B cell (primary cell): ENCODE data around the gene ADGRF5. TPM values are rescaled to one million over a fixed set of nuclear protein-coding genes. Genes with fewer than 3 reads are reported as not detected.

Source experiments
- ATAC-seq: fragments of 200-7000 bp; cut with Tn5 transposase; one replicate; pipeline ENCODE4 v1.10.0; 2021; ENCODE audit warnings: low read depth, mild to moderate bottlenecking, moderate number of reproducible peaks, moderate library complexity
- CTCF ChIA-PET: fragments of 350-600 bp; sonication (Branson Sonifier 250); formaldehyde crosslinking; loops from one replicate; lab custom pipeline; 2021; ENCODE audit warnings: antibody characterized with exemption, inconsistent platforms; lab: Charles Lee
- POLR2A ChIA-PET: fragments of 350-600 bp; sonication (Branson Sonifier 250); formaldehyde crosslinking; loops from one replicate; lab custom pipeline; 2021; ENCODE audit warnings: antibody characterized with exemption; lab: Charles Lee
- DNase-seq: peaks from one replicate; pipeline ENCODE4 v3.0.0; 2013
- H2AFZ ChIP-seq: 2 replicates; pipeline ENCODE4 v1.6.1; 2012; ENCODE audit warnings: mild to moderate bottlenecking, low read depth, low read length; ENCODE audit not compliant: insufficient read depth, poor library complexity, severe bottlenecking
- H3K27ac ChIP-seq, 2 donors: 1 replicate in 1 of 2; 2 replicates in 1 of 2; pipeline ENCODE4 v1.5.1; 2012 to 2013; ENCODE audit warnings: low read length in 2 of 2, mild to moderate bottlenecking in 2 of 2, moderate library complexity in 1 of 2
- H3K27me3 ChIP-seq, 4 experiments: fragments of 200-600 bp in 1 of 4; sonication (generic) in 1 of 4; replicated peaks in 1 of 4; 1 replicate in 2 of 4; 2 replicates in 2 of 4; pipeline versions ENCODE4 v1.6.1 to v1.7.0; 2013 to 2016; ENCODE audit warnings: low read length in 3 of 4, mild to moderate bottlenecking in 2 of 4, mixed read lengths in 1 of 4, moderate library complexity in 1 of 4; ENCODE audit not compliant: insufficient read depth in 4 of 4, control insufficient read depth in 3 of 4; ENCODE audit errors: control extremely low read depth in 1 of 4
- H3K36me3 ChIP-seq, 2 experiments: replicated peaks in 1 of 2; 1 replicate in 1 of 2; 2 replicates in 1 of 2; pipeline versions ENCODE4 v1.6.1 to v1.7.1; 2013; ENCODE audit warnings: low read length in 1 of 2; ENCODE audit not compliant: insufficient read depth in 2 of 2, control insufficient read depth in 1 of 2; ENCODE audit errors: control extremely low read depth in 1 of 2, extremely low read depth in 1 of 2
- H3K4me1 ChIP-seq, 2 donors: fragments of 200-600 bp in 1 of 2; sonication (generic) in 1 of 2; 1 replicate in 1 of 2; 2 replicates in 1 of 2; pipeline versions ENCODE4 v1.5.1 to v1.6.1; 2013 to 2017; ENCODE audit warnings: low read length in 2 of 2; ENCODE audit not compliant: control insufficient read depth in 2 of 2, insufficient read depth in 2 of 2
- H3K4me2 ChIP-seq: replicated peaks from 2 replicates; pipeline ENCODE3; 2012; ENCODE audit warnings: mild to moderate bottlenecking, low read depth, low read length; ENCODE audit not compliant: poor library complexity, severe bottlenecking
- H3K4me3 ChIP-seq, 5 experiments: fragments of 200-600 bp in 1 of 5; sonication (generic) in 1 of 5; 1 replicate in 3 of 5; 2 replicates in 2 of 5; pipeline versions ENCODE4 v1.5.1 to v1.7.0; 2011 to 2016; ENCODE audit warnings: low read length in 4 of 5, mild to moderate bottlenecking in 4 of 5, low read depth in 2 of 5, control low read depth in 1 of 5, moderate library complexity in 1 of 5; ENCODE audit not compliant: insufficient read depth in 1 of 5; ENCODE audit errors: control extremely low read depth in 1 of 5, extremely low read depth in 1 of 5
- H3K79me2 ChIP-seq: fragments of 200-600 bp; sonication (generic); one replicate; pipeline ENCODE4 v1.6.0; 2016; ENCODE audit warnings: low read length; ENCODE audit not compliant: control insufficient read depth, insufficient read depth
- H3K9ac ChIP-seq: fragments of 200-600 bp; sonication (generic); 2 replicates; pipeline ENCODE4 v1.6.1; 2017; ENCODE audit warnings: mild to moderate bottlenecking, low read length, moderate library complexity
- H3K9me3 ChIP-seq, 3 donors: one replicate each; pipeline versions ENCODE4 v1.6.1 to v1.7.1; 2013; ENCODE audit warnings: low read length in 2 of 3; ENCODE audit not compliant: control insufficient read depth in 2 of 3, insufficient read depth in 1 of 3; ENCODE audit errors: control extremely low read depth in 1 of 3
- H4K20me1 ChIP-seq: 2 replicates; pipeline ENCODE4 v1.6.0; 2012; ENCODE audit warnings: mild to moderate bottlenecking, low read length; ENCODE audit not compliant: insufficient read depth, control insufficient read depth, poor library complexity, severe bottlenecking
- H3K27ac Mint-ChIP-seq: one replicate; pipeline ENCODE4 v1.8.0; 2021; ENCODE audit warnings: mixed read lengths
- H3K27me3 Mint-ChIP-seq: one replicate; pipeline ENCODE4 v1.8.0; 2021; ENCODE audit warnings: mixed read lengths
- H3K4me1 Mint-ChIP-seq: one replicate; pipeline ENCODE4 v1.8.0; 2021; ENCODE audit warnings: mixed read lengths
- H3K4me3 Mint-ChIP-seq: one replicate; pipeline ENCODE4 v1.8.0; 2021; ENCODE audit warnings: mixed read lengths
- H3K9me3 Mint-ChIP-seq: one replicate; pipeline ENCODE4 v1.8.0; 2022; ENCODE audit warnings: mixed read lengths; ENCODE audit not compliant: insufficient read depth
- CTCF ChIP-seq: fragments of 200-600 bp; IDR thresholded peaks from one replicate; pipeline ENCODE4 v1.8.0; 2022; ENCODE audit warnings: antibody characterized with exemption, mild to moderate bottlenecking
- EZH2 ChIP-seq: IDR thresholded peaks from 2 replicates; pipeline ENCODE4 v1.6.1; 2012; ENCODE audit warnings: borderline replicate concordance, low read depth, mild to moderate bottlenecking, moderate library complexity, low read length; ENCODE audit not compliant: insufficient read depth, poor library complexity, severe bottlenecking
- WGBS: methylation state at CpG from one replicate; pipeline ENCODE4 v1.1.5; 2013; ENCODE audit warnings: missing lambda C conversion rate; ENCODE audit not compliant: insufficient coverage; 5-methylcytosine and 5-hydroxymethylcytosine counted together
- intact Hi-C: fragments of 100-400 bp; cut with micrococcal nuclease; formaldehyde crosslinking; loops from one replicate; pipeline ENCODE4 v1.10.0; 2022
- polyA plus RNA-seq: library from polyadenylated mRNA; depleted of rRNA; stranded (reverse); fragments of >200 nt; gene quantifications from 2 replicates; pipeline ENCODE4 v1.2.3, GENCODE V29; 2012
- total RNA-seq, 2 donors: library from RNA; stranded (reverse); fragments of 120-200 nt in 1 of 2; gene quantifications; 1 replicate in 1 of 2; 2 replicates in 1 of 2; pipeline versions ENCODE4 v1.2.3 to v1.2.4, GENCODE V29; 2013 to 2022

The ADGRF5 gene
- total and polyA plus RNA-seq, 2 donors (not counting 1 experiment from before 2014, with no cell fraction given): not detected

- Histone ChIP-seq H4K20me1 (no peaks in the 10 kb centered on the region), H3K27ac (no peak overlapping the region), H3K9me3 (no peaks in the 10 kb centered on the region), H3K4me1 (no peaks in the 10 kb centered on the region), H3K36me3 (no peaks in the 10 kb centered on the region), H3K27me3 (no peaks in the 10 kb centered on the region), H3K9ac (no peak overlapping the region), H2AFZ (no peak overlapping the region), H3K79me2 (no peaks in the 10 kb centered on the region), H3K4me2 (no peak overlapping the region), H3K4me3 (no peak overlapping the region)
- peaks cover 8% of the 10 kb centered on the region for H3K27me3 Mint-ChIP-seq
- TF ChIP-seq CTCF (no peak), EZH2 (no peak)
- ATAC-seq (no peak), DNase-seq (no peak)
- intact Hi-C loops: no loop called here
- H3K27ac Mint-ChIP-seq: no peak overlapping the region
- ChIA-PET POLR2A (no interaction called here), CTCF (no interaction called here)
- no peaks in the 10 kb centered on the region for H3K4me1 Mint-ChIP-seq
- no peaks in the 10 kb centered on the region for H3K9me3 Mint-ChIP-seq
- H3K4me3 Mint-ChIP-seq: no peak overlapping the region
- 81% methylated on average over 5 of the region's 7 CpGs for WGBS
Measured at GRCh38 chr6:46923476-46923875, 1.7 kb upstream of the ADGRF5 start.

DNA sequence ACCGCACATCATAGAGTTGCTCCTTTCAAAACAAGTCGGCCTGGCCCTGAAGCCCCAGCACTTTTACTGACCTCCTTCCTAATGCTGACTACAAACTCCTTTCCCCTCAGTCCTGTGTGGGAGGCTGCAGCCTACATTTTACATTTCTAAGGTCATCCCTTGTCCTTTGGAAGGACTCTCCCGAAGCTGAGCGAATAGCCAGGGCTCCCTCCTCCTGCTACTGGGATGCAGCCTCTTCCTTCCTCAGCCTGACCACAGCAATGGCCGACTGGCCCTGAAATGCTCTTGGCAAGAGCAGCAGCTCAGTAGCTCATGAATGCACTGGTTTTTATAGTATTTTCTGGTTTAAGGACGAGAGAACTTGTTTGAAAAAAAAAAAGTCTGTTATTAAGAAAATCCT lies 679 bp downstream of the ADGRF5 start:
- no peaks in the 10 kb centered on the region for H3K4me1 Mint-ChIP-seq
- ChIA-PET POLR2A (no interaction called here), CTCF (no interaction called here)
- no peak overlapping the region for H3K4me2 ChIP-seq
- H3K4me3 Mint-ChIP-seq: no peak overlapping the region
- H3K27ac Mint-ChIP-seq: no peak overlapping the region
- H3K4me1 ChIP-seq: no peaks in the 10 kb centered on the region
- no peaks in the 10 kb centered on the region for H3K27me3 ChIP-seq
- no peaks in the 10 kb centered on the region for H4K20me1 ChIP-seq
- no peaks in the 10 kb centered on the region for H3K9me3 Mint-ChIP-seq
- no peak overlapping the region for H3K27ac ChIP-seq
- no peak overlapping the region for H3K4me3 ChIP-seq
- no peak overlapping the region for H3K9ac ChIP-seq
- H3K27me3 Mint-ChIP-seq: peaks cover 8% of the 10 kb centered on the region
- no peak overlapping the region for H2AFZ ChIP-seq
- 85% methylated on average over 4 of the region's 6 CpGs for WGBS
- no peaks in the 10 kb centered on the region for H3K79me2 ChIP-seq
- intact Hi-C loops: no loop called here
- no peaks in the 10 kb centered on the region for H3K36me3 ChIP-seq
- DNase-seq (no peak), ATAC-seq (no peak)
- H3K9me3 ChIP-seq: no peaks in the 10 kb centered on the region
- TF ChIP-seq CTCF (no peak), EZH2 (no peak)
